LHCN-M2 (cell line): ENCODE results near the gene TBC1D5. TPM values are rescaled to one million over a fixed set of nuclear protein-coding genes. Genes with fewer than 3 reads are reported as not detected.
A peak's percentile ranks its signal among the peaks of the same experiment; 100 is the strongest.

ENCODE experiments used
- DNase-seq: peaks from one replicate; pipeline ENCODE4 v3.0.0-alpha.2; 2012; ENCODE audit warnings: low read depth
- total RNA-seq: library from RNA; depleted of rRNA; stranded (reverse); fragments of >200 nt; gene quantifications from 2 replicates; pipeline ENCODE4 v1.2.3, GENCODE V29; 2014

The TBC1D5 gene
- total RNA-seq, 1 experiment from 2014 or later, result 92.2 TPM

- no peak for DNase-seq
Measured at GRCh38 chr3:17479681-17480405, 262.6 kb downstream of the TBC1D5 start.

DNA sequence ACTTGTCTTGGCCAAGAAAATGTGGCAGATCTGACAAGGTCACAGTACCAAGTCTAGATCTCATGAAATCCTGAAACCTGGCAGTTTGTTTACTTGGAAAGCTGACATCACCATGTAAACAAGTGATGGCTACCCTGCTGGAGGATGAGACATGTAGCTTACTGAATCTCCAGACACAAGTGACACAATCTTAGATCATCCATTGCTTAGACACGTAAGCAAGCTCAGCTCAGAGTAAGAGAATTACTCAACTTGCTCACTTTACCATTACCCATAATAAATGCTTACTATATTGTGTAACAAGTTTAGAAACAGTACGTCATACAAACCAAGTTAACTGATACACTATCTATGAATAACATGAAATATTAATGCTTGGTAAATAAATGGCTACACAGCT, 263.8 kb downstream of the TBC1D5 start:
- peak; percentile 78 for DNase-seq

GRCh38 chr3:17473761-17474160, 268.7 kb downstream of the TBC1D5 start:
- DNase-seq, result peak; percentile 19

- no peak for DNase-seq
Measured at GRCh38 chr3:17469954-17470353, 272.5 kb downstream of the TBC1D5 start.

- DNase-seq, result peak; percentile 7
Measured at GRCh38 chr3:17469520-17469919, 272.9 kb downstream of the TBC1D5 start.

GRCh38 chr3:17466028-17466427, 276.4 kb downstream of the TBC1D5 start:
- DNase-seq, result no peak

GRCh38 chr3:17459470-17459993, 282.9 kb downstream of the TBC1D5 start:
- no peak for DNase-seq

GRCh38 chr3:17456650-17457049, 285.8 kb downstream of the TBC1D5 start:
- DNase-seq, result no peak

DNA sequence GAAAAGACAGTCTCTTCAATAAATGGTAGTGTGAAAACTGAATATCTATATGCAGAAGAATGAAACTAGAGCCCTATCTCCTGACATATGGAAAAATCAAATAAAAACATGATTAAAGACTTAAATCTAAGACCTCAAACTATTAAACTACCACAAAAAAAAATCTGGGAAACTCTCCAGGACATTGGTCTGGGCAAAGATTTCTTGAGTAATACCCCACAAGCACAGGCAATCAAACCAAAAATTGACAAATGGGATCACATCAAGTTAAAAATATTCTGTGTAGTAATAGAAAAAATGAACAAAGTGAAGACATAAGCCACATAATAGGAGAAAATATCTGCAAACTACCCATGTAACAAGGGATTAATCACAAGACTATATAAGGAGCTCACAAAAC, 286.4 kb downstream of the TBC1D5 start:
- DNase-seq, result peak; percentile 20

DNA sequence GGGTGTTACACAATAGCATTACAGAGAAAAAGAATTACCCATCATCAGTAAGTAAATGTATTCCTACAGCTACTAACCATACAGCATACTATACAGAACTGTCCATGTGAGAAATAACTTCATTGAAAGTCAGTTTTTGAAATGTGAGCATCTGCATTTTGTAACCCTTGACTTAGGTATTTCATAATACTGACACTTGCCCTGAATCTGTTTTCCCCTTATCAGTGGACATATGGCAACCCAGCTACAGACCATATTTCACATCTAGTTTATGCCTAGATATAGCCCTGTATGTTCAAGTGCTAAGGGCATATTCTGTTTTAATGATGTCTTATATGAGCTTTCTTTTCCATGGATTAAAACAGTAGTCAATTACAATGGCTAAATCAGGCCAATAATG, 297.6 kb downstream of the TBC1D5 start:
- DNase-seq, result no peak

DNA sequence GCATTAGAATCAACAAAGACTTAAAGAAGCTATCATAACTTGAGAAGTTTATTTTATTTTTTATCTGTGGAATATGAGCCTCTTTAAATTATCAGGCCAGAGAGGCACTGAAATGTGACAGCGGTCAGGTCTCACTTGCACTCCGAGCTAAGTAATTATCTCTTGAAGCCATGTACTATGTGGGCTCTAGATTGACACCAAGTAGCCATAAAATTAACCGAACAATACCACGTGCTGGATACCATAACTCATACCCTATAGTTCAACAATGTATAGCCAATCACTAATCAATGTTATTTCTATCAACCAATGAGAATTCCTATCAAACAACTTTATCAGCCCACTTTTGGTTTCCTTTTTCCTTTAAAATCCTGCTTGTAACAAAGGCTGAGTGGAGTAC, 299.3 kb downstream of the TBC1D5 start:
- DNase-seq, result no peak

- peak; percentile 36 for DNase-seq
Measured at GRCh38 chr3:17442332-17443049, 299.9 kb downstream of the TBC1D5 start.

- DNase-seq, result no peak
Measured at GRCh38 chr3:17433876-17434275, 308.6 kb downstream of the TBC1D5 start.

DNA sequence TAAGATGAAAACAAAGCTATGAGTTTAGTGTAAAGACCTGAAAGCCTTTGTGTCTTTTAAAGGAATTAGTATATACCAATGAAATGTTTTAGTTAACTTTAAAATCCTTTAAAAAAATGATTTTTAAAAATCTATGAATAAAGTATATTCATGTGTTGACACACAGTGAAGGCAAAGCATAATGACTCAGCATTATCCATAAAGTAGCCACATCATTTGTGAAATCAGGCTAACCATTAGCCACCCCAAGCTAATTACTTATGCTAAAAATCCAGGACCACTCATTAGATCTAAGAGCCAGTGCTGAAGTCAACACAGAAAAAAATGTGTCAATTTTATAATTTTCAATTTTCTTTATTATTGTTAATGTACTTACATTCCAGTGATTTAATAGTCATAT, 310.2 kb downstream of the TBC1D5 start:
- no peak for DNase-seq

GRCh38 chr3:17431484-17432045, 310.9 kb downstream of the TBC1D5 start:
- DNase-seq, result no peak

- DNase-seq, result peak; percentile 35
Measured at GRCh38 chr3:17431004-17431403, 311.4 kb downstream of the TBC1D5 start.

DNA sequence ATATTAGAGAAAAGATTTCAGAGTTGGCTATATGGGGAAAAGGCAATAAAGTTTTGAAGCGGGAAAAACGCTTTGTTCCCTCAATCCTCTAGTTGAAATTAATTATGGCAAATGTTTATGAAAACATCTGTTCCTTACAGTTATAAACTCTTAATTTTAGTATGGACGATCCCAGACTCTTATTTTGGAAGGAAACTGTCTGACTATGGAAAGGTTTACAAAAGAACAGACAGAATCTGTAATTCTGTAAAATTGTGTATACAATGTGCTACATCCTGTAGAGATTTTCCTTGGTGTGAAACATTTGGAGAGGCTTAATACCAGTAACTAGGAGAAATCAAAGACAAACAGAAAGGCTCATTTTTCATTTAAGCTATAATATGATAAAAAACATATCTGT, 311.8 kb downstream of the TBC1D5 start:
- no peak for DNase-seq

DNA sequence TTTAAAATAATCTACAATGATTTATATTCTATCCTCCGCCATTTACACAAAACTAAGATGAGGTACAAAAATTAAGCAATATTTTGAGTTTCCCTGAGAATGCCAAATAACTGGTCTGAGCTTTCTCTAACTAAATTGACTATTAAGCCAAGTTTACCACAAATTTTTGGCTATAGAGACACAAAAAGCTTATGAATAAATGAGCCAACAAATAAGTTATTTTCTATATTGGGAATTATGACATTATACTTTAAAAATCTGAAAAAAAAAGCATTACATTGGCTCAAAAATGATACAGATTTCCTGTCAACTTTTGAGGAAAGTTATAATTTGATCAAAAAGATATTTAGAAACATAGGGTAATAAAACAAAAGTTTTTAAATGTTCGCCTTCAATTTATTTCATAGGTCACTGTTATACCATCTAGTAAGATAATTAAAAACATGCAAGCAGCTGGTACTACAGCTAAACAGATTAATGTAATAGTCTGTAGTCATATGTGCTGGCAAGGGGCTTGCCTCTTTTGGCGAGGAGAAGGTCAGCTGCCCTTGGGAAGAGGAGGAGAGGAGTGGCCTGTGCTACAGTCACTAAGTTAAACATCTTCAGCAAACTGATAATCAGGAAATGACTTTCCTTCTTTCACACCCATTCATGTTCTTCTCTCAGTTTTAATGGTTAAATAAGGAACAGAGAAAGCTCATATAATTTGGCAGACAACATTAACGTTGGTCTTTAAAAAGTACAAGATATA, 318.5 kb downstream of the TBC1D5 start:
- DNase-seq, result peak; percentile 11

DNA sequence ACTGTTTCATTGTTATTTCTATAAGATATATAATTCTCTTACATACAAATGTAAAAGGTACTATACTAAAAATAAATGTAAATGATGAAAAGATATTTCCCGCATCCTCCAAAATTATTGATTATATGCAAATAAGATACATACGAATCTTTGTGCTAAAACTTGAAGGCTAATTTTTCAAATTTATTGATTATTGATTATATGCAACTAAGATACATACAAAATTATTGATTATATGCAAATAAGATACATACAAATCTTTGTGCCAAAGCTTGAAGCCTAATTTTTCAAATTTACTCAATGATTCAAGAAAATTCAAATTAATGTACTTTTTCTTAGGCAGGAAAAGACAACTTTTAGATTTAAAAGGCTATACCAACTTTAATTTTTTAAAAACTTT, 319.8 kb downstream of the TBC1D5 start:
- no peak for DNase-seq

GRCh38 chr3:17420668-17421067, 321.8 kb downstream of the TBC1D5 start:
- DNase-seq, result no peak

DNA sequence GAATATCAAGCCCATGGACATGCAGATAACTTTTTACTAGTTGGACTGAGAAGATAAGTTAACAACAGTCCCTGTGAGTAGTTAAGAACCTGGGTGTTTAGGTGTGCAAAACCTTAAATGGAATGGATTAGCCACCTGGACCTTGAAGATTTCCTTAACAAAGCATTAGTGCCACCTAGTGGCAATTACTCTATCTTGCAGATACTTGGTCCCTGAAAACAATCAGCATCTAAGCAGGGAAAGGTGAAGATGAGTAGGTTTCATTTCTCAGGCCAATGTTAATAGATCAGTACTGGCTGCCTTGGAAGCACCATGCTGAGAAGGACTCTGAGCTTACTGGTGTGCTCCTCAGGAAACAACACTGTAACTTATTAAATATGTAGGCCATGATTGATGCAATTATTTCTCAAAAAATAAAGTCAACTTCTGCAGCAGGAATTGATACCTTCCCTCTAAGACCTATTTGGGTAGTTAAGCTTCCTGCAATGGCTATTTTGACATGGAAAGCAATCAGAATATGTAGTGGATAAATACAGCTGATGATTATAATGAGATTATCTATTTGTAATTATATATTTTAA, 329.4 kb downstream of the TBC1D5 start:
- DNase-seq, result peak; percentile 46
